ENCODE data around the gene DLX2. TPM values are rescaled to one million over a fixed set of nuclear protein-coding genes. Genes with fewer than 3 reads are reported as not detected.
"Not testable (repeated sequence)": the region's sequence is repeated elsewhere in the genome, so short reads cannot be mapped to it uniquely, and the experiment has no call there.

DLX2 gene
- 0.14 TPM in 1 of 2 replicates, not detected in the other for total RNA-seq

DNA sequence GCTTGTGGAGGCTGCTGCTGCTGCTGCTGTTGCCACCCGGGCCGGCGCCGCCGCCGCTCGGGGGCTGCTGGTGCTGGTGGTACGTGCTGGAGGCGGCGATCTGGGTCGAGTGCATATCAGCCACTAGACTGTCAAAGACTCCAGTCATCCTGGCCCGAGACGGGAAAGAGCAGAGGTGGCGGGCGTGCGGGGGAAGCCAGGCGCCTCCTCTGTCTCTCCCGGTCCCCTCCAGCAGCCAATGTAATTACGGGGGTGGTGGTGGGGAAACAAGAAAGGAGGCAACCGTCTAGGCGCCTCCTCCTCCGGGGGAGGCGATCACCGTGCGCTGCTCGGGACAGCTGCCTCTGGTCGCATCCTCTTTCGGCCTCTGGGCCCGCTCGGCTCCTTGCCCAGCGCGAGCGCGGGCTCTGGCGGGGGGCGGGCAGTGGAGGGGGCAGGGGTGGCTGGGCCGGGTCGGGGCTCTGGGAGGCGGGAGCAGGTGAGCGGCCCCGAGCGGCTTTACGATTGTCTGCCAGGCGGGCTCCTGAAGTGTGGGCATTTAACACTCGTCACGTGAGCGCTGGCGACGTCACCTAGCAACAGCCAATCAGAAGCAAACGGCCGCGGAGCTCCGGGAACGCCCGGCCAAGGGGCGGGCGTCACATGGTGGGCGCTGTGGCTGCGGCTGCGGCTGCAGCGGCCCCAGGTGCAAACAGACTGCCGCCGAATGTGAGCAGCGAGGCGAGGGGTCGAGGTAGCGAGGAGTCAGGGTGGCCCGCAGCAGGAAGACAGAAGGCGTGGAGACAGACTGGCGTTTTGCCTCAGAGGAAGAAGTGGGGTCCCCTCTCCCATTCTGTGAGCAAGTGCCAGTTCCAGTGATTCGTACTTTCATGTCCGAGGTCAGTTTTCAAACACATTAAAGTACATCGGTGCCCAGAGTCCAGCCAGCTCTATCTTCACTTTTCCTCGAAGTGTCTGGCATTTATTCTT, at the start of gene DLX2:
Gene DLX2 (minus strand): TSS at position 510 of the 969 bp plus-strand sequence. CDS start 362 bp downstream, at position 148.
- Mint-ChIP-seq H3K4me3 (ENCODE audit: low read depth) (peak within 1 kb of the TSS; percentile 77), H3K36me3 (ENCODE audit: low read depth) (peaks cover 4% of the 10 kb centered on the region), H3K27me3 (ENCODE audit: low read depth) (peaks cover 66% of the 10 kb centered on the region), H3K9me3 (no peaks in the 10 kb centered on the region), H3K27ac (no peak within 1 kb of the TSS), H3K4me1 (ENCODE audit: low read depth) (peaks cover 42% of the 10 kb centered on the region)
- intact Hi-C loops (cut with micrococcal nuclease) = loop anchor here (1.0 to 2.0 kb wide), 2 partner anchors 10 to 504 kb away; no protein-coding TSS in a partner anchor
- DNase-seq (ENCODE audit: low spot score) = peak; percentile 54

DNA sequence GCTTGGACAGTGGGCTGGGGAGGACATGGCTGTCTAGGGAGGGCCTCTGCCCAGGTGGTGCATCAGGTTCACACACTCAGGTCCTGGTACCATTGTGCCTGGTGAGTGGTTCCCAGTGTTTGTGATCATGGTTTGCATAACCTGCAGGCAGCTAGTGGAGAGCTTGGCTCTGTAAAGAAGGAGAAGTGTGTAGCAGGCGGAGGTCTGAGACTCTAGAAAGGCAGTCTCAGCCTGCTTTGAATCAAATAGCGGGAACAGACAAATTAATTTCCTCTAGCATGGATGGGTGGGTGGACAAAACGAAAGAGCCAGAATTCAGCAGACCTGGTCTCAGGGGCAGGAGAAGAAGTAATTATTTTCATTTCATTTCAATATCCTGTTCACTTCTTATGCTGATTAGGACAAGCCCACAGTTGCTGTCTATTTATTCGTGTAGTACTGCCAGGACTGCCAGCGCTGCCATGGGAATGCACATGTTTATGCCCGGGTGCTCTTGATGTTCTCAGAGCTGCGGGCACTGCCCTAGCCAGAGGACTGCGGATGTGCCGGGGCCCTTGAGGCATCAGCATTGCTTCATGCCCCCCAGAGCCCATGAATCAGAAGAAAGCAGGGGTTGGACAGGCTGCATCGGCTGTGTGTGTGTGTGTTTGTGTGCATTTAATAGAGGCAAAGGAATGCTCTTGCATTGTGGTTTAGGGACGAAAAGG, 45.4 kb upstream of the DLX2 start:
- peaks cover under 1% of the 10 kb centered on the region for H3K4me1 Mint-ChIP-seq (ENCODE audit: low read depth)
- no peak for DNase-seq (ENCODE audit: low spot score)
- peaks cover 20% of the 10 kb centered on the region for H3K27me3 Mint-ChIP-seq (ENCODE audit: low read depth)
- H3K4me3 Mint-ChIP-seq (ENCODE audit: low read depth) = no peak overlapping the region
- H3K36me3 Mint-ChIP-seq (ENCODE audit: low read depth) = no peaks in the 10 kb centered on the region
- H3K9me3 Mint-ChIP-seq = no peaks in the 10 kb centered on the region
- intact Hi-C loops (cut with micrococcal nuclease) = no loop called here
- H3K27ac Mint-ChIP-seq = no peak overlapping the region

- peaks cover 18% of the 10 kb centered on the region for H3K27me3 Mint-ChIP-seq (ENCODE audit: low read depth)
- H3K4me3 Mint-ChIP-seq (ENCODE audit: low read depth) = no peak overlapping the region
- H3K9me3 Mint-ChIP-seq = no peaks in the 10 kb centered on the region
- intact Hi-C loops (cut with micrococcal nuclease) = no loop called here
- DNase-seq (ENCODE audit: low spot score) = no peak
- no peak overlapping the region for H3K27ac Mint-ChIP-seq
- H3K36me3 Mint-ChIP-seq (ENCODE audit: low read depth) = no peaks in the 10 kb centered on the region
- H3K4me1 Mint-ChIP-seq (ENCODE audit: low read depth) = no peaks in the 10 kb centered on the region
These were observed 41.1 kb upstream of the DLX2 start for GRCh38 chr2:172143817-172144216.

GRCh38 chr2:172138727-172139126, 36.0 kb upstream of the DLX2 start:
- H3K9me3 Mint-ChIP-seq; H3K27ac Mint-ChIP-seq; H3K4me3 Mint-ChIP-seq (ENCODE audit: low read depth); DNase-seq (ENCODE audit: low spot score); H3K36me3 Mint-ChIP-seq (ENCODE audit: low read depth); intact Hi-C loops (cut with micrococcal nuclease); H3K4me1 Mint-ChIP-seq (ENCODE audit: low read depth): not testable (repeated sequence)
- H3K27me3 Mint-ChIP-seq (ENCODE audit: low read depth) = peaks cover 18% of the 10 kb centered on the region

DNA sequence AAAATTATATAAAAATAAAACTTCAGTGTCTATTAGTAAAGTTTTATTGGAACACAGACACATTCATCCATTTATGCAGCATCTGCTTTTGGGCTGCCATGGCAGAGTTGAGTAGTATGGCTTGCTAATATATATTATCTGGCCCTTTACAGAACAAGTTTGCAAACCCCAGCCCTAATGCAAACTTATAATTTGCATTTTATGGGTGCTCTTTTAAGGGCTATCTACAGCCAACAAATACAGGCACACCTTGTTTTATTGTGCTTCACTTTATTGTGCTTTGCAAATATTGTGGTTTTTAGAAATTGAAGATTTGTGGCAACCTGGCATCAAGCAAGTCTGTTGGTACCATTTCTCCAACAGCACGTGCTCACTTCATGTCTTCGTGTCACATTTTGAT, 35.2 kb upstream of the DLX2 start:
- Mint-ChIP-seq H3K27me3 (ENCODE audit: low read depth) (peaks cover 22% of the 10 kb centered on the region), H3K4me1 (ENCODE audit: low read depth) (no peaks in the 10 kb centered on the region), H3K27ac (no peak overlapping the region), H3K9me3 (no peaks in the 10 kb centered on the region), H3K4me3 (ENCODE audit: low read depth) (no peak overlapping the region), H3K36me3 (ENCODE audit: low read depth) (no peaks in the 10 kb centered on the region)
- DNase-seq (ENCODE audit: low spot score) = no peak
- intact Hi-C loops (cut with micrococcal nuclease) = no loop called here

DNA sequence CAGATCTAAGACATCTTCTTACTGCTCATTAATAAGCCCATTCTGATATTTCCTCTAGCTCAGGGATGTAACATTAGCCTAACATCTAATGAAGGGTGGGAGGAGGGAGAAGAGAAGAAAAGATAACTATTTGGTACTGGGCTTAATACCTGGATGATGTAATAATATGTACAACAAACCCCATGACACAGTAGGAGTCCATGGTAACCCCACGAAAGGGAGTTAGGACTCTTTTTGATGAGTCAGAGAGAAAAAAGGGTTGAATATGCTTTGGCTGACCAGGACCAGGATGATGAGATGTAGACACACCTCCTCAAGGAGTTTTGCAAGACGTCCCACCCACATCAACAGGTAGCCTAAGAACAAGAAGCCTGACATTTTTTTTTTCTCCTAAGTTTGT, 34.4 kb upstream of the DLX2 start:
- Mint-ChIP-seq H3K9me3 (no peaks in the 10 kb centered on the region), H3K4me1 (ENCODE audit: low read depth) (no peaks in the 10 kb centered on the region), H3K27ac (no peak overlapping the region), H3K4me3 (ENCODE audit: low read depth) (no peak overlapping the region), H3K27me3 (ENCODE audit: low read depth) (peaks cover 24% of the 10 kb centered on the region), H3K36me3 (ENCODE audit: low read depth) (no peaks in the 10 kb centered on the region)
- intact Hi-C loops (cut with micrococcal nuclease) = no loop called here
- no peak for DNase-seq (ENCODE audit: low spot score)

- intact Hi-C loops (cut with micrococcal nuclease) = no loop called here
- no peaks in the 10 kb centered on the region for H3K9me3 Mint-ChIP-seq
These were observed 32.7 kb upstream of the DLX2 start for GRCh38 chr2:172135446-172135845.

GRCh38 chr2:172134270-172134669, 31.6 kb upstream of the DLX2 start:
- intact Hi-C loops (cut with micrococcal nuclease) = no loop called here
- Mint-ChIP-seq H3K27me3 (ENCODE audit: low read depth) (peaks cover 20% of the 10 kb centered on the region), H3K9me3 (no peaks in the 10 kb centered on the region), H3K4me3 (ENCODE audit: low read depth) (no peak overlapping the region), H3K27ac (no peak overlapping the region), H3K36me3 (ENCODE audit: low read depth) (no peaks in the 10 kb centered on the region), H3K4me1 (ENCODE audit: low read depth) (no peaks in the 10 kb centered on the region)
- DNase-seq (ENCODE audit: low spot score) = no peak

More at GRCh38 chr2:172135446-172135845, 32.7 kb upstream of the DLX2 start:
- H3K4me3 Mint-ChIP-seq (ENCODE audit: low read depth) = no peak overlapping the region
- DNase-seq (ENCODE audit: low spot score) = no peak
- no peak overlapping the region for H3K27ac Mint-ChIP-seq
- H3K27me3 Mint-ChIP-seq (ENCODE audit: low read depth) = peaks cover 22% of the 10 kb centered on the region
- no peaks in the 10 kb centered on the region for H3K36me3 Mint-ChIP-seq (ENCODE audit: low read depth)
- no peaks in the 10 kb centered on the region for H3K4me1 Mint-ChIP-seq (ENCODE audit: low read depth)

- H3K9me3 Mint-ChIP-seq = no peaks in the 10 kb centered on the region
- no peak overlapping the region for H3K4me3 Mint-ChIP-seq (ENCODE audit: low read depth)
- H3K27ac Mint-ChIP-seq = no peak overlapping the region
- peaks cover 19% of the 10 kb centered on the region for H3K27me3 Mint-ChIP-seq (ENCODE audit: low read depth)
- H3K36me3 Mint-ChIP-seq (ENCODE audit: low read depth) = no peaks in the 10 kb centered on the region
- no peaks in the 10 kb centered on the region for H3K4me1 Mint-ChIP-seq (ENCODE audit: low read depth)
- no peak for DNase-seq (ENCODE audit: low spot score)
- intact Hi-C loops (cut with micrococcal nuclease) = no loop called here
These were observed 29.2 kb upstream of the DLX2 start for GRCh38 chr2:172131713-172132555.

DNA sequence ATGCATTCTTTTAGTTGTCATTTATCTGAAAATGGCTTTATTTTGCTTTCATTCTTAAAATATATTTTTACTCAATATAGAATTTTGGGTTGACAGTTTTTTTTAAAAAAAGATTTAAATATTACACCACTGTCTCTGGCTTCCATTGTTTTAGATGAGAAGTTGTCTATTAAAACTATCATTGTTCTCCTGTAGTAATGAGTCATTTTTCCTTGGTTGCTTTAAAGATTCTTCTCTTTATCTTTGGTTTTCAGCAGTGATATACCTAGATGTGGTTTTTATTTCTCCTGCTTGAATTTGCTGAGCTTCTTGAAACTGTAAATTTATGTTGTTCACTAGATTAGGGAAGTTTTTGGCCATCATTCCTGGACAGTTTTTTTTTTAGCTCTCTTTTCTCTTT, 26.7 kb upstream of the DLX2 start:
- no peaks in the 10 kb centered on the region for H3K4me1 Mint-ChIP-seq (ENCODE audit: low read depth)
- H3K9me3 Mint-ChIP-seq = no peaks in the 10 kb centered on the region
- H3K4me3 Mint-ChIP-seq (ENCODE audit: low read depth) = no peak overlapping the region
- no peaks in the 10 kb centered on the region for H3K36me3 Mint-ChIP-seq (ENCODE audit: low read depth)
- DNase-seq (ENCODE audit: low spot score) = no peak
- no peak overlapping the region for H3K27ac Mint-ChIP-seq
- peaks cover 15% of the 10 kb centered on the region for H3K27me3 Mint-ChIP-seq (ENCODE audit: low read depth)
- intact Hi-C loops (cut with micrococcal nuclease) = loop anchor here (5.0 kb wide), 3 partner anchors 333 to 532 kb away; no protein-coding TSS in a partner anchor

- H3K27me3 Mint-ChIP-seq (ENCODE audit: low read depth) = peaks cover 14% of the 10 kb centered on the region
- peaks cover 1% of the 10 kb centered on the region for H3K4me1 Mint-ChIP-seq (ENCODE audit: low read depth)
- no peaks in the 10 kb centered on the region for H3K9me3 Mint-ChIP-seq
- H3K4me3 Mint-ChIP-seq (ENCODE audit: low read depth) = no peak overlapping the region
- no peak overlapping the region for H3K27ac Mint-ChIP-seq
- DNase-seq (ENCODE audit: low spot score) = no peak
- H3K36me3 Mint-ChIP-seq (ENCODE audit: low read depth) = no peaks in the 10 kb centered on the region
- intact Hi-C loops (cut with micrococcal nuclease) = loop anchor here (5.0 kb wide), 3 partner anchors 334 to 531 kb away; no protein-coding TSS in a partner anchor
These were observed 25.8 kb upstream of the DLX2 start for GRCh38 chr2:172128484-172128883.

DNA sequence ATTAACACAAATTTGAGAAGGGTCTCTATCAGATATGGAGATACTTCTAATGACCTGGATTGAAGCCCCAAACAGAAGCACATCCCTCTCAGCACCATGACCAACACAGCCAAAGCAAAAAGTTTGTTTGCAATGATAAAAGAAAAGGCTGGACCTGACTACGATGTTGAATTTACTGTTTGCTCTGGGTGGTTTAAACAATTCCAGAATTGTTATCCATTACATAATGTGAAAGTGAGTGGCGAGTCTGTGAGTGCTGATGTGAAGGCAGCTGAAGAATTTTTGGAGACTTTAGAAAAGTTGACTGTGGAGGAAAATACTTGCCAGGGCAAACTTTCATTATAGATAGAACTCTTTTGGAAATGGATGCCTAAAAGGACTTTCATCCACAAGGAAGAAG, 17.4 kb upstream of the DLX2 start:
- no peak overlapping the region for H3K27ac Mint-ChIP-seq
- H3K27me3 Mint-ChIP-seq (ENCODE audit: low read depth) = peaks cover 21% of the 10 kb centered on the region
- no peaks in the 10 kb centered on the region for H3K9me3 Mint-ChIP-seq
- H3K36me3 Mint-ChIP-seq (ENCODE audit: low read depth) = no peaks in the 10 kb centered on the region
- DNase-seq (ENCODE audit: low spot score) = no peak
- peaks cover 1% of the 10 kb centered on the region for H3K4me1 Mint-ChIP-seq (ENCODE audit: low read depth)
- no peak overlapping the region for H3K4me3 Mint-ChIP-seq (ENCODE audit: low read depth)
- intact Hi-C loops (cut with micrococcal nuclease) = no loop called here

All from activated T-helper 2 cell treated with anti-CD3 and anti-CD28 coated beads, Interferon-gamma antibody, Interleukin-2, Interleukin-4, amounts not matched to agents 10 μg/mL and 5 μg/mL and 100 μg/mL, durations not matched to agents 14 hours and 24 hours and 36 hours (primary cell).